ENCODE data around the gene CAT. TPM values are rescaled to one million over a fixed set of nuclear protein-coding genes. Genes with fewer than 3 reads are reported as not detected.

The CAT gene
- total and polyA plus RNA-seq, 2 experiments from 2014 or later, result 52.5 to 57.0 TPM

DNA sequence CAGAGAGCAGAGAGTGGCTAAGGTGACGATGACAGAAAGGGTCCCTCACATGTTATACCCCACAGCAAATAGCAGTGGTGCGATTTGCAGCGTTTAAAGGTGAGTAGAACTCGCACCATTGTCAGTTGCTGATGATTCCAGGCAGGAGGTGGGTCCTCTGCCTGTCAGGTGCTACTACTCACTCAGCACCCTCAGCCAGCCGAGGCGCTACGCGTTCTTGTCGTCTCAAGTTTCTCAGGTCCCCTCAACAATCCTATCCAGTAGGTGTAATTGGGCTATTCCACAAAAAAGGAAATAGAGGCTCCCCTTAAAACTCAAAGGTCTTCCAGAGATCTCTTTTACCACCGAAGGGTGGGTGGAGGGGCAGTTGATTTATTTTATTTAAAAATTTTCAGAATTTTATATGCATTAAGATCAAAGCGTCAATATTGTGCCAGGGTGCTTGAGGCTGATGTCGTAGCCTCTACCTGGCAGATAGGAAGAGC is 56.5 kb downstream of the CAT start:
- no peaks in the 10 kb centered on the region for H3K4me1 ChIP-seq (ENCODE audit: insufficient read depth)
- H3K4me2 ChIP-seq (ENCODE audit: unreplicated experiment), result no peak overlapping the region
- no peak overlapping the region for H3K9ac ChIP-seq
- no peaks in the 10 kb centered on the region for H3K9me2 ChIP-seq (ENCODE audit: insufficient read depth)
- TF ChIP-seq EZH2 (IDR thresholded peaks at IDR 0.05; ENCODE audit: insufficient read depth, poor library complexity, severe bottlenecking), result no peak
- no peak for TF ChIP-seq EZH2phosphoT487 (IDR thresholded peaks at IDR 0.05; ENCODE audit: insufficient read depth, low read depth)
- H2AFZ ChIP-seq, result no peak overlapping the region
- WGBS, 2 experiments (ENCODE audit: low coverage in 1 of 2, low lambda C conversion rate in 2 of 2, missing lambda C conversion rate in 2 of 2), result 94 to 95% methylated on average over 12 of the region's 12 CpGs
- in situ Hi-C loops (cut with MboI), result loop anchor here (10.0 kb wide), 1 partner anchor 320 kb away; no protein-coding TSS in a partner anchor
- H3K9me3 ChIP-seq (ENCODE audit: low read depth), result no peaks in the 10 kb centered on the region
- no peaks in the 10 kb centered on the region for H4K20me1 ChIP-seq (ENCODE audit: insufficient read depth)
- no peak for DNase-seq
- no peaks in the 10 kb centered on the region for H3K27me3 ChIP-seq (replicated peaks; ENCODE audit: insufficient read depth)
- no peak overlapping the region for H3K4me3 ChIP-seq
- no peaks in the 10 kb centered on the region for H3K36me3 ChIP-seq (ENCODE audit: low read depth)
- no peaks in the 10 kb centered on the region for H3K79me2 ChIP-seq (ENCODE audit: insufficient read depth)
- H3K27ac ChIP-seq, result no peak overlapping the region
- no peaks in the 10 kb centered on the region for H3F3A ChIP-seq (ENCODE audit: insufficient read depth)

DNA sequence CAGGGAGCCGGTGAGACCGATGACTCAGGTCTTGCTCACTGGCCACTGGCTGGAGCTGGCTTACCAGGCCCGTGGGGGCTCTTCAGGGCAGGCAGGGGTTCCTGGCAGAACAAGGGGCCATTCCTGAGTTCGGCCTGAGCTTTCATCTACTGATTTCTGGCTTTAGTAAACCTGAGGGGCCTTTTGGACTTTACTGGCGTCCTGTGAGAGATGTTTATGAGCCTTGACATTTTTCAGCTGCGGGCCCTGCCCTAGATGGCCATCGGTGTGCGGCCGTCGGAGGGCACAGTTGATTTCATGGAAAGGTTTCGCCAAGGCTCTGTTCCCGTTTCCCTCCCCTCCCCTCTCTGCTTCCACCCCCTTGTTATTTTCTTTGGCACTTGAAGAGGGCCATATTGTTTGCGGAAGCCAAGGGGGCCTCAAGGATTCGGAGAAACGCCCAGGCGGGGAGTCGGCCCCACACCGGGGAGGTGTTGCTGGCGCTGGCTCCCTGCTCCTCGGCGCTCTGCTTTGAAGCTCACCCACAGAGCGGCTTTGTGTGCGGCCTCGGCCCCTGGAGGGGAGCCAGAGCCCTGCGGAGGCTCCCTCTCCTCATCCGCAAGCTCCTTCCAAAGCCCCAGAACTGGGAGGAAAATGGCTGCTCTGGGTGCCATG is 57.1 kb downstream of the CAT start:
- DNase-seq, result peak; percentile 22
- H2AFZ ChIP-seq, result no peak overlapping the region
- 73 to 78% methylated on average over 20 to 26 of the region's 26 CpGs for WGBS, 2 experiments (ENCODE audit: low coverage in 1 of 2, low lambda C conversion rate in 2 of 2, missing lambda C conversion rate in 2 of 2)

DNA sequence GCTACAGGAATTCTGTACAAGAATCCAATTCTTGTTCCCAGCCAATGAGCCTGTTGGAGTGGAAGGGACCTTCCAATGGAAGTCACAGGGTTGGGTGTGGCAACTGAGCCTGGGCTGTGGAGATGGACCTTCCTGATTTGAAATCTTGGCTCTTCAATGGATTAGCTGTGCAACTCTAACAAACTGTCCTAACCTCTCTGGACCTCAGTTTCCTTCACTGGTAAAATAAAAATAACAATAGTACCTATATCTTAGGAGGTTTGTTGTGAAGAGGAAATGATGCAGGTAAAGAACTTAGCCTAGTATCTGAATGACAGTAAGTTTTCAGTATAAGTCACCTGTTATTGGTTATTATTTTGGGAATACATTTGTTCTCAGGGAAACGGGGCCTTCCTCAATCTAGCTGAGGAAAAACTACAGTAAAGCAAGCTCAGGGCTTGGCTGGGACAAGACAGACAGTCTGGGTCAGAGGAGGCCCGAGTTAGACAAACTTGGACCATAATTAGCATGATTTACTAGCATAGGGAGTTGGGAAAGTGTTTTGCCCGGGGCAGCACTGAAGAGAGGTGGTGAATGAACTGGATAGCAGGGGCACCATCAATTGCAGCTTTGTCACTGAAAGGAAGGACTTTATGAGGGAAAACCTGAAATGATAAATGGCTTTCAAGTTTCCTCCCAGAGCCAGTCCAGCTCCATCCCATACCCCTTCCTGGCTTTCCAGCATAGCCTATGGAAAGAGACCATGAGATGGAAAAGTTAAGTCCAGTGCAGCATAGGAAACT is 61.2 kb downstream of the CAT start:
- Histone ChIP-seq H3F3A (ENCODE audit: insufficient read depth) (peaks cover 11% of the 10 kb centered on the region; the same call in 1 of the 2 replicates), H3K36me3 (ENCODE audit: low read depth) (no peaks in the 10 kb centered on the region), H3K4me3 (no peak overlapping the region), H4K20me1 (ENCODE audit: insufficient read depth) (no peaks in the 10 kb centered on the region), H3K27ac (no peak overlapping the region), H3K4me2 (ENCODE audit: unreplicated experiment) (no peak overlapping the region), H3K9me3 (ENCODE audit: low read depth) (no peaks in the 10 kb centered on the region), H3K4me1 (ENCODE audit: insufficient read depth) (peaks cover 16% of the 10 kb centered on the region), H3K9me2 (ENCODE audit: insufficient read depth) (no peaks in the 10 kb centered on the region), H3K27me3 (replicated peaks; ENCODE audit: insufficient read depth) (no peaks in the 10 kb centered on the region), H2AFZ (no peak overlapping the region), H3K9ac (no peak overlapping the region), H3K79me2 (ENCODE audit: insufficient read depth) (no peaks in the 10 kb centered on the region)
- in situ Hi-C loops (cut with MboI), result loop anchor here (10.0 kb wide), 1 partner anchor 325 kb away; no protein-coding TSS in a partner anchor
- TF ChIP-seq EZH2 (IDR thresholded peaks at IDR 0.05; ENCODE audit: insufficient read depth, poor library complexity, severe bottlenecking) (no peak), EZH2phosphoT487 (IDR thresholded peaks at IDR 0.05; ENCODE audit: insufficient read depth, low read depth) (no peak)
- no peak for DNase-seq
- 60 to 82% methylated on average over 3 of the region's 3 CpGs for WGBS, 2 experiments (ENCODE audit: low coverage in 1 of 2, low lambda C conversion rate in 2 of 2, missing lambda C conversion rate in 2 of 2)

More for the DNA sequence above, 57.1 kb downstream of the CAT start:
- no peaks in the 10 kb centered on the region for H3K9me2 ChIP-seq (ENCODE audit: insufficient read depth)
- no peaks in the 10 kb centered on the region for H3K9me3 ChIP-seq (ENCODE audit: low read depth)
- no peaks in the 10 kb centered on the region for H3K36me3 ChIP-seq (ENCODE audit: low read depth)
- H3K9ac ChIP-seq, result no peak overlapping the region
- no peak overlapping the region for H3K4me3 ChIP-seq
- in situ Hi-C loops (cut with MboI), result loop anchor here (10.0 kb wide), 1 partner anchor 321 kb away; no protein-coding TSS in a partner anchor
- no peaks in the 10 kb centered on the region for H3K27me3 ChIP-seq (replicated peaks; ENCODE audit: insufficient read depth)
- no peaks in the 10 kb centered on the region; the same call in 1 of the 2 replicates for H3K4me1 ChIP-seq (ENCODE audit: insufficient read depth)
- no peaks in the 10 kb centered on the region for H3F3A ChIP-seq (ENCODE audit: insufficient read depth)
- no peak overlapping the region for H3K27ac ChIP-seq
- H4K20me1 ChIP-seq (ENCODE audit: insufficient read depth), result no peaks in the 10 kb centered on the region
- TF ChIP-seq EZH2phosphoT487 (IDR thresholded peaks at IDR 0.05; ENCODE audit: insufficient read depth, low read depth) (no peak), EZH2 (IDR thresholded peaks at IDR 0.05; ENCODE audit: insufficient read depth, poor library complexity, severe bottlenecking) (no peak)
- H3K4me2 ChIP-seq (ENCODE audit: unreplicated experiment), result no peak overlapping the region
- no peaks in the 10 kb centered on the region for H3K79me2 ChIP-seq (ENCODE audit: insufficient read depth)

DNA sequence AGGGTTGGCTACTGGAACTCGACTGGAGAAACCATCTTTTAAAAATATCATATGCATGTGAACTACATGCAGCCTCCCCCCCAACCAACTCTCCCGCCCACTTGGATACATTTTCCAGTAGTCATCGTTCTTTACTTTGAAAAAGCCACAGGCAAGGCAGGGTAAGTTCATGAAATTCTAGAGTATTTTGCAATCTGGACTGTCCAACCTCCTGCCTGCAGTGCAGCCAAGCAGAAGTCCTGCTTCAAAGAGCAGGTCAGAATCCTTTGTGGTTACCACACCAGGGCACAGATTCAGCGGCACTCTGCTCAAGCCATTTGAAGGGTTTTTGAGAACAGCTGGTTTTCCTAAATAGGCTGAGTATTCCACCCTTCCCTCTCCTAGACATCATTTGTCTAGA is 62.8 kb downstream of the CAT start:
- Histone ChIP-seq H3K4me3 (0 out of 2 replicates have a peak overlapping the region, but pooled peaks have one; percentile 6), H4K20me1 (ENCODE audit: insufficient read depth) (no peaks in the 10 kb centered on the region), H3K4me2 (ENCODE audit: unreplicated experiment) (peak overlapping the region; percentile 33), H3K9me3 (ENCODE audit: low read depth) (no peaks in the 10 kb centered on the region), H3K27ac (peak overlapping the region; percentile 53; the same call in 1 of the 2 replicates), H2AFZ (peak overlapping the region; percentile 6; the same call in 1 of the 2 replicates), H3K9ac (peak overlapping the region; percentile 8; the same call in 1 of the 2 replicates), H3K27me3 (replicated peaks; ENCODE audit: insufficient read depth) (no peaks in the 10 kb centered on the region), H3K36me3 (ENCODE audit: low read depth) (no peaks in the 10 kb centered on the region), H3K9me2 (ENCODE audit: insufficient read depth) (no peaks in the 10 kb centered on the region), H3K4me1 (ENCODE audit: insufficient read depth) (peaks cover 16% of the 10 kb centered on the region), H3F3A (ENCODE audit: insufficient read depth) (peaks cover 11% of the 10 kb centered on the region; the same call in 1 of the 2 replicates), H3K79me2 (ENCODE audit: insufficient read depth) (no peaks in the 10 kb centered on the region)
- TF ChIP-seq EZH2phosphoT487 (IDR thresholded peaks at IDR 0.05; ENCODE audit: insufficient read depth, low read depth) (no peak), EZH2 (IDR thresholded peaks at IDR 0.05; ENCODE audit: insufficient read depth, poor library complexity, severe bottlenecking) (no peak)
- in situ Hi-C loops (cut with MboI), result no loop called here
- WGBS, 2 experiments (ENCODE audit: low coverage in 1 of 2, low lambda C conversion rate in 2 of 2, missing lambda C conversion rate in 2 of 2), result 3 to 9% methylated on average over 4 of the region's 4 CpGs
- DNase-seq, result peak; percentile 88

Data from GM23248 (cell line).